DOHH2 (cell line): ENCODE data around the gene ZNF627.
A peak's percentile ranks its signal among the peaks of the same experiment; 100 is the strongest.
"Not testable (repeated sequence)": the region's sequence is repeated elsewhere in the genome, so short reads cannot be mapped to it uniquely, and the experiment has no call there.

ENCODE experiments used
- H3F3A ChIP-seq: fragments of 200-600 bp; sonication (generic), shearing (Covaris generic); 2 replicates; pipeline ENCODE4 v1.6.0; 2016; ENCODE audit warnings: antibody characterized with exemption, mild to moderate bottlenecking; ENCODE audit not compliant: control insufficient read depth, insufficient read depth
- H3K27ac ChIP-seq: fragments of 200-600 bp; sonication (generic); 2 replicates; pipeline ENCODE4 v1.5.1; 2014; ENCODE audit warnings: low read depth, mild to moderate bottlenecking, low read length, moderate library complexity
- H3K27me3 ChIP-seq: fragments of 200-600 bp; sonication (generic); 2 replicates; pipeline ENCODE4 v1.6.1; 2014; ENCODE audit warnings: mild to moderate bottlenecking, low read length, mixed read lengths; ENCODE audit not compliant: control insufficient read depth
- H3K36me3 ChIP-seq: fragments of 200-600 bp; sonication (generic); 2 replicates; pipeline ENCODE4 v1.6.1; 2014; ENCODE audit warnings: mild to moderate bottlenecking, low read length, moderate library complexity, mixed read lengths; ENCODE audit not compliant: control insufficient read depth
- H3K4me1 ChIP-seq: fragments of 200-600 bp; sonication (generic); 2 replicates; pipeline ENCODE4 v1.6.1; 2014; ENCODE audit warnings: mild to moderate bottlenecking, low read length, mixed read lengths; ENCODE audit not compliant: control insufficient read depth
- H3K4me2 ChIP-seq: fragments of 200-600 bp; sonication (generic); 2 replicates; pipeline ENCODE4 v1.6.0; 2014; ENCODE audit warnings: mild to moderate bottlenecking, low read length, moderate library complexity
- H3K4me3 ChIP-seq: fragments of 200-600 bp; sonication (generic); 2 replicates; pipeline ENCODE4 v1.5.1; 2014; ENCODE audit warnings: mild to moderate bottlenecking, low read length, mixed read lengths
- H3K79me2 ChIP-seq: fragments of 200-600 bp; sonication (generic); 2 replicates; pipeline ENCODE4 v1.6.1; 2014; ENCODE audit warnings: mild to moderate bottlenecking, low read length, mixed read lengths; ENCODE audit not compliant: control insufficient read depth
- H3K9me2 ChIP-seq: fragments of 200-600 bp; sonication (generic); replicated peaks from 2 replicates; pipeline ENCODE4 v1.6.1; 2014; ENCODE audit warnings: mild to moderate bottlenecking, low read length, mixed read lengths; ENCODE audit not compliant: control insufficient read depth
- H3K9me3 ChIP-seq: fragments of 200-600 bp; sonication (generic); 2 replicates; pipeline ENCODE4 v1.6.1; 2014; ENCODE audit warnings: antibody characterized with exemption, low read length, mixed read lengths; ENCODE audit not compliant: control insufficient read depth, insufficient read depth
- H4K20me1 ChIP-seq: fragments of 200-600 bp; sonication (generic); 2 replicates; pipeline ENCODE4 v1.6.0; 2014; ENCODE audit warnings: low read depth, mild to moderate bottlenecking, antibody characterized with exemption, low read length, moderate library complexity; ENCODE audit not compliant: control insufficient read depth, insufficient read depth
- EZH2phosphoT487 ChIP-seq: fragments of 200-600 bp; sonication (generic); IDR thresholded peaks from 2 replicates; pipeline ENCODE4 v1.6.1; 2017; ENCODE audit warnings: borderline replicate concordance, mild to moderate bottlenecking, antibody characterized with exemption, low read length, moderate library complexity, mixed read lengths
- TF ChIP-seq, protein P1 (sequence below): fragments of 200-600 bp; sonication (generic); IDR thresholded peaks from one replicate; pipeline ENCODE4 v1.5.1; 2014; ENCODE audit warnings: antibody characterized with exemption, mild to moderate bottlenecking, low read depth, low read length; ENCODE audit not compliant: poor library complexity, severe bottlenecking

The ZNF627 gene

DNA sequence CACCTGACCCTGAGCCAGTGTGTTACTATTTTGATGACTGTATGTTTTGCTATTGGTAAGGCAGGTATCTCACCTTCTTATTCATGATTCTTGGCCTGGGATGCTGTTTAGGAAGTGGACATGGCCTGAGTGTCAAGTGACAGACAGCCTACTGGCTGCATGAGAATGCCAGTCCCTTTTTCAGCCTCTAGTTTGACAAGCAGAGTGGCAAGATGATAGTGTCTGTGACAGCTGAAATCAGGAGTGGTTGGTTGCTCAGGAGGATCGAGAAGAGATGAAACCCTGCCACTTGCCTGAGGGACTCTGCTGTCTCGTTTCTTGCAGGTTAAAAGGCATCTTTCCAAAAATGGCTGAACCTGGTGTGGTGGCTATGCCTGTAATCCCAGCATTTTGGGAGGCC lies 31.1 kb upstream of the ZNF627 start:
- H3K27me3 ChIP-seq, result no peaks in the 10 kb centered on the region
- H4K20me1 ChIP-seq, result no peaks in the 10 kb centered on the region
- peak overlapping the region; percentile 59 for H3K4me2 ChIP-seq
- peak overlapping the region; percentile 22; the same call in 1 of the 2 replicates for H3K4me3 ChIP-seq
- TF ChIP-seq, protein P1, sequence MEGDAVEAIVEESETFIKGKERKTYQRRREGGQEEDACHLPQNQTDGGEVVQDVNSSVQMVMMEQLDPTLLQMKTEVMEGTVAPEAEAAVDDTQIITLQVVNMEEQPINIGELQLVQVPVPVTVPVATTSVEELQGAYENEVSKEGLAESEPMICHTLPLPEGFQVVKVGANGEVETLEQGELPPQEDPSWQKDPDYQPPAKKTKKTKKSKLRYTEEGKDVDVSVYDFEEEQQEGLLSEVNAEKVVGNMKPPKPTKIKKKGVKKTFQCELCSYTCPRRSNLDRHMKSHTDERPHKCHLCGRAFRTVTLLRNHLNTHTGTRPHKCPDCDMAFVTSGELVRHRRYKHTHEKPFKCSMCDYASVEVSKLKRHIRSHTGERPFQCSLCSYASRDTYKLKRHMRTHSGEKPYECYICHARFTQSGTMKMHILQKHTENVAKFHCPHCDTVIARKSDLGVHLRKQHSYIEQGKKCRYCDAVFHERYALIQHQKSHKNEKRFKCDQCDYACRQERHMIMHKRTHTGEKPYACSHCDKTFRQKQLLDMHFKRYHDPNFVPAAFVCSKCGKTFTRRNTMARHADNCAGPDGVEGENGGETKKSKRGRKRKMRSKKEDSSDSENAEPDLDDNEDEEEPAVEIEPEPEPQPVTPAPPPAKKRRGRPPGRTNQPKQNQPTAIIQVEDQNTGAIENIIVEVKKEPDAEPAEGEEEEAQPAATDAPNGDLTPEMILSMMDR, result no peak
- TF ChIP-seq EZH2phosphoT487, result no peak
- H3K36me3 ChIP-seq, result peaks cover 12% of the 10 kb centered on the region
- H3F3A ChIP-seq, result peaks cover 29% of the 10 kb centered on the region
- H3K9me3 ChIP-seq, result no peaks in the 10 kb centered on the region
- H3K4me1 ChIP-seq, result peaks cover 84% of the 10 kb centered on the region
- H3K27ac ChIP-seq, result peak overlapping the region; percentile 84
- peaks cover 30% of the 10 kb centered on the region for H3K79me2 ChIP-seq
- H3K9me2 ChIP-seq, result no peaks in the 10 kb centered on the region

DNA sequence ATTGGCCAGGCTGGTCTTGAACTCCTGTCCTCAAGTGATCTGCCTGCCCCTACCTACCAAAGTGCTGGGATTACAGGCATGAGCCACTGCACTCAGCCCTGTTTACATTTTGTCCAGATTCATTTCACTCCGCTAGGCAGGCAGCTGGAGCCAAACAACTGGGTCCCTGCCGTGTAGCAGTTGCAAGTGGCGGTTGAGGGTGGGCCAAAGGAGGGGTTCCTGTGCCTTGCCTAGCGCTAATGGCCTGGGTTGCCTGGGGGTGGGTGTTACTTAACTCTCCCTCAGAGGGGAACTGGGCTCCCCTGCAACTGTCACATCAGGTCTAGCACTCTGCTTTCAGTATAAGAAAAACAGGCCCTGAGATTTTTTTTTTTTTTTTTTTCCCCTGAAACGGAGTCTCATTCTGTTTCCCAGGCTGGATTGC lies 27.2 kb upstream of the ZNF627 start:
- H3K79me2 ChIP-seq, result peaks cover 16% of the 10 kb centered on the region
- H3F3A ChIP-seq, result peaks cover 24% of the 10 kb centered on the region
- H4K20me1 ChIP-seq, result no peaks in the 10 kb centered on the region
- H3K4me1 ChIP-seq, result peaks cover 60% of the 10 kb centered on the region
- peak overlapping the region; percentile 6; the same call in 1 of the 2 replicates for H3K4me2 ChIP-seq
- TF ChIP-seq, protein P1, result no peak
- no peak for TF ChIP-seq EZH2phosphoT487
- no peak overlapping the region for H3K4me3 ChIP-seq
- no peaks in the 10 kb centered on the region for H3K9me2 ChIP-seq
- no peaks in the 10 kb centered on the region for H3K9me3 ChIP-seq
- H3K36me3 ChIP-seq, result peaks cover 8% of the 10 kb centered on the region; the same call in 1 of the 2 replicates
- H3K27ac ChIP-seq, result no peak overlapping the region
- no peaks in the 10 kb centered on the region for H3K27me3 ChIP-seq

DNA sequence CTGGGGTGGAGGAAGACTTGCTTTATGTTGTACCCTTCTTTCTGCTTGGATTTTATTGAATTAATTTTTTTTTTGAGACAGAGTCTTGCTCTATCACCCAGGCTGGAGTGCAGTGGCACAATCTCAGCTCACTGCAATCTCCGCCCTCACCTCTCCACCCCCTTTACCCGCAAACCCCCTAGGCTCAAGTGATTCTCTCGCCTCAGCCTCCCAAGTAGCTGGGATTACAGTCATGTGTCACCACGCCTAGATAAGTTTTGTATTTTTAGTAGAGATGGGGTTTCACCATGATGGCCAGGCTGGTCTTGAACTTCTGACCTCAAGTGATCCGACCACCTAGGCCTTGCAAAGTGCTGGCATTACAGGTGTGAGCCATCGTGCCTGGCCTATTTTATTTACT lies 23.9 kb upstream of the ZNF627 start:
- not testable (repeated sequence) for H3K27ac ChIP-seq, H3K36me3 ChIP-seq, H3K9me2 ChIP-seq, H3K9me3 ChIP-seq, H3K27me3 ChIP-seq, H3F3A ChIP-seq, H3K4me3 ChIP-seq, H4K20me1 ChIP-seq, H3K4me2 ChIP-seq, H3K79me2 ChIP-seq
- H3K4me1 ChIP-seq, result peaks cover 41% of the 10 kb centered on the region

DNA sequence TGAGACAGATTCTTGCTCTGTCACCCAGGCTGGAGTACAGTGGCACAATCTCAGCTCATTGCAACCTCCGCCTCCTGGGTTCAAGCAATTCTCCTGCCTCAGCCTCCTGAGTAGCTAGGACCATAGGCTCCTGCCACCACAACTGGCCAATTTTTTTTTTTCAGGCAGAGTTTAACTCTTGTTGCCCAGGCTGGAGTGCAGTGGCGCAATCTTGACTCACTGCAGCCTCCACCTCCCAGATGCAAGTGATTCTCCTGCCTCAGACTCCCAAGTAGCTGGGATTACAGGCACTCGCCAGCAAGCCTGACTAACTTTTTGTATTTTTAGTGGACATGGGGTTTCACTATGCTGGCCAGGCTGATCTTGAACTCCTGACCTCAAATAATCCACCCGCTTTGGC lies 23.5 kb upstream of the ZNF627 start:
- H4K20me1 ChIP-seq, H3K36me3 ChIP-seq, H3K4me2 ChIP-seq, H3K9me2 ChIP-seq, H3K9me3 ChIP-seq, H3K4me3 ChIP-seq, H3K27me3 ChIP-seq, H3K79me2 ChIP-seq, H3K27ac ChIP-seq, H3F3A ChIP-seq: not testable (repeated sequence)
- H3K4me1 ChIP-seq, result peaks cover 41% of the 10 kb centered on the region
